Bronchial epithelial cell (primary cell): ENCODE results near the gene PCNX3. TPM values are rescaled to one million over a fixed set of nuclear protein-coding genes. Genes with fewer than 3 reads are reported as not detected.
A peak's percentile ranks its signal among the peaks of the same experiment; 100 is the strongest.

Experiments
- DNase-seq: peaks from one replicate; pipeline ENCODE4 v3.0.0-alpha.2; 2010; ENCODE audit warnings: low read depth
- FAIRE-seq: peaks from 2 replicates; lab custom pipeline; 2011; peaks lifted over from hg19 to GRCh38; lab: Jason Lieb, UNC
- H3K27me3 ChIP-seq: 2 replicates; pipeline ENCODE4 v1.5.1; 2011; ENCODE audit warnings: low read length; ENCODE audit not compliant: control insufficient read depth, insufficient read depth
- H3K36me3 ChIP-seq: 2 replicates; pipeline ENCODE4 v1.5.1; 2011; ENCODE audit warnings: low read length; ENCODE audit not compliant: control insufficient read depth, insufficient read depth
- H3K4me3 ChIP-seq: 2 replicates; pipeline ENCODE4 v1.5.1; 2011; ENCODE audit warnings: mild to moderate bottlenecking, low read depth, low read length, control low read depth
- CTCF ChIP-seq: IDR thresholded peaks from 2 replicates; pipeline ENCODE4 v1.5.1; 2011; ENCODE audit warnings: mild to moderate bottlenecking, moderate library complexity, low read length, control low read depth, inconsistent platforms; ENCODE audit not compliant: insufficient read depth, severe bottlenecking
- total RNA-seq: library from RNA; depleted of rRNA; stranded (reverse); fragments of >200 nt; gene quantifications from 2 replicates; pipeline ENCODE4 v1.2.1, GENCODE V29; 2014

The PCNX3 gene
- total RNA-seq, 1 donor from 2014 or later, result 5.3 TPM

DNA sequence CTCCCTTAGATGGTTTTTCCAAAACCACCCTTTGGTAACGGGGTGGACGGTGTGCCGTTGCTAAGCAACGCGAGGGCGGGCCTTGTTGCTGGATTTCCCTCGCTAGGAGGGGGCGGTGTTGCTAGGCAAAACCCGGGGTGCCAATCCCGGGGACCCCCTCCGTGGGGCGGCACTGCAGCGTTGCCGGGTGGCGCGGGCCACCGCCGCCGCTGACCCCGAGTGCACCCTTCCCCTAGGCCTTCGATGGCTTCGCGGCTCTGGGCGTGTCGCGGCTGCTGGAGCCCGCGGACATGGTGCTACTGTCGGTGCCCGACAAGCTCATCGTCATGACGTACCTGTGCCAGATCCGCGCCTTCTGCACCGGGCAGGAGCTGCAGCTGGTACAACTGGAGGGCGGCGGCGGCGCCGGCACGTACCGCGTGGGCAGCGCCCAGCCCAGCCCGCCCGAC is 30.8 kb upstream of the PCNX3 start:
- TF ChIP-seq CTCF, result no peak
- FAIRE-seq, result no peak
- H3K36me3 ChIP-seq, result peaks cover 36% of the 10 kb centered on the region
- no peak for DNase-seq
- H3K27me3 ChIP-seq, result no peaks in the 10 kb centered on the region
- H3K4me3 ChIP-seq, result no peak overlapping the region

GRCh38 chr11:65585396-65586246 is 30.0 kb upstream of the PCNX3 start:
- Histone ChIP-seq H3K36me3 (peaks cover 34% of the 10 kb centered on the region), H3K4me3 (no peak overlapping the region), H3K27me3 (no peaks in the 10 kb centered on the region)
- no peak for DNase-seq
- TF ChIP-seq CTCF, result no peak
- peak; percentile 68 for FAIRE-seq

DNA sequence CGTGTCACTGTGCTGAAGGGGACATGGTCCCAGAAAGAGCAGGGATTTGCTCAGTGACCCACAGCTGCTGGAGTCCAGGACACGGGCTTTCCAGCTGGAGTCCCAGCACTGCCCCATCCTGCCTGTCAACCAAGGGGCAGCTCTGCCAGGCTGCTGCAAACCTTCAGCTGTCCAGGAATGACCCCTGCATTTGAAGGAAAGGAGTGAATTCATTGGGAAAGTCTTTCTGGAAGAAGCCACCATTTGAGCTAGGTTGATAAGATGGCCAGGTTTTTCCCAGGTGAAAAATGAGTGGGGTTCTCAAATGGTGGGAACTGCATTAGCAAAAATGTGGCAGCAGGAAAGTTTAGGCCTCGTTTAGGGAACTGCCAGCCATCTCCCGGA is 29.3 kb upstream of the PCNX3 start:
- H3K27me3 ChIP-seq, result no peaks in the 10 kb centered on the region
- no peak for TF ChIP-seq CTCF
- no peak for FAIRE-seq
- no peak overlapping the region for H3K4me3 ChIP-seq
- H3K36me3 ChIP-seq, result peaks cover 29% of the 10 kb centered on the region
- DNase-seq, result no peak

- peaks cover 26% of the 10 kb centered on the region for H3K36me3 ChIP-seq
- TF ChIP-seq CTCF, result no peak
- no peak for FAIRE-seq
- no peak overlapping the region for H3K4me3 ChIP-seq
- no peak for DNase-seq
- H3K27me3 ChIP-seq, result no peaks in the 10 kb centered on the region
Observed at GRCh38 chr11:65586676-65587075, 28.9 kb upstream of the PCNX3 start.

GRCh38 chr11:65588199-65589054 is 27.1 kb upstream of the PCNX3 start:
- peak; percentile 41 for DNase-seq
- FAIRE-seq, result no peak
- H3K4me3 ChIP-seq, result no peak overlapping the region
- peaks cover 22% of the 10 kb centered on the region for H3K36me3 ChIP-seq
- no peaks in the 10 kb centered on the region for H3K27me3 ChIP-seq
- peak; percentile 65 for TF ChIP-seq CTCF
